GM18907 (cell line): Measurements from ENCODE around the gene KRT74.
"Not testable (repeated sequence)": the region's sequence is repeated elsewhere in the genome, so short reads cannot be mapped to it uniquely, and the experiment has no call there.

ENCODE experiments used
- ATAC-seq: cut with Tn5 transposase; IDR thresholded peaks from one replicate; pipeline ENCODE4 v1.9.1; 2021; ENCODE audit warnings: mild to moderate bottlenecking, moderate library complexity; ENCODE audit not compliant: unreplicated experiment

The KRT74 gene

DNA sequence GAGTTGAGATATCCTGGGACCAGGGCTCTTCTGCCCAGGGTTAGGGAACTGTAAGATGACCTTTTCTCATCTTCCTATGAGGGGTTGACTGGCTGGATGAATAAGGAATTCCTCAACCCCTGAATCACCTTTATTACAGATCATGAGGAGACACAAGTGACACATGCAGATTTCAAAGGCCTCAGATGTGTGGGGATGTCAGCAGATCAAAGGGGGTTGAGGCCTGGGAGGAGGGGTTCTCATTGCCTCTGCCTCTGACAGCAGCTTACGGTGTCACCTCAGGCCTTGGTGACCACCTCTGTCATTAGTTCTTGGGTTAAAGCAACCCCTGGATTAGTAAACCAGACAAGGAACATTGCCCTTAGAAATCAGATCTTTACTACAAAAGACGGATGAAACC, 29.7 kb upstream of the KRT74 start:
- ATAC-seq: no peak

DNA sequence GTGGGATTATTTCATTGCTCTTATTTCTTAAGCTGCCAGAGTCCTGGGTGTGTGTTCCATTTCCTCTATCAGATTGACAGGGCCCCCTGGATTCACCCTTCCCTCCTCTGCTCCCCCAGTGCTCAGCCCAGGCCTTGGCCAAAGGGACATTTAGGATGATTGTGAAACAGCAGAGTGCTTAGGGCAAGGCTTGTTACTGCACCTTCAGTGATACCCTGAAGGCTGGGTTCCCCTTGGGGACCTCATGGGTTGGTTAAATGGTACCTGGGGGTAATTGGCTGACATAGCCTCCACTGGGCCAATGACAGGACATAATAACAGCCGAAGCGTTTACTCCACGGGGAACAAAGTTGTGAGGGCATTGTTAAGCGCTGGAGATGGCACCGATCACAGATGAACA, 28.9 kb upstream of the KRT74 start:
- no peak for ATAC-seq

DNA sequence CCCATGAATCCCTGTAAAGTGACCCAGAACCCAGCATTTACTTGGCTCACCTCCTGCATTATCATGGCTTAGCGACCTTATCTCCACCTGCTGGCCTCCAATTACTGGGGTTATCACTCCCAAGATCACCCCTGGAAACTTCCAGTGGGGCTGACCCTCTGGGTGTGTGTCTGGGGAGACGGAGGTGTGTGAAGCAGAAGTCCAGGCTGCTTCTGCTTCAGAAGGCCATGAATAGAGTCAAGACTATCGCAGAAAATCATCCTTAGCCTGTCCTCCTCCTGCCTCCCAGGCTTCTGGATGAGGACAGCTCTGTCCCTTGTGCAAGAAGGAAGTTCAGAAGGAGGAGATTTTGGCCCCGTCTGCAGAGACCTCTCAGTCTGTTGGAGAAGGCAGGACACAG, 28.0 kb upstream of the KRT74 start:
- ATAC-seq: no peak

DNA sequence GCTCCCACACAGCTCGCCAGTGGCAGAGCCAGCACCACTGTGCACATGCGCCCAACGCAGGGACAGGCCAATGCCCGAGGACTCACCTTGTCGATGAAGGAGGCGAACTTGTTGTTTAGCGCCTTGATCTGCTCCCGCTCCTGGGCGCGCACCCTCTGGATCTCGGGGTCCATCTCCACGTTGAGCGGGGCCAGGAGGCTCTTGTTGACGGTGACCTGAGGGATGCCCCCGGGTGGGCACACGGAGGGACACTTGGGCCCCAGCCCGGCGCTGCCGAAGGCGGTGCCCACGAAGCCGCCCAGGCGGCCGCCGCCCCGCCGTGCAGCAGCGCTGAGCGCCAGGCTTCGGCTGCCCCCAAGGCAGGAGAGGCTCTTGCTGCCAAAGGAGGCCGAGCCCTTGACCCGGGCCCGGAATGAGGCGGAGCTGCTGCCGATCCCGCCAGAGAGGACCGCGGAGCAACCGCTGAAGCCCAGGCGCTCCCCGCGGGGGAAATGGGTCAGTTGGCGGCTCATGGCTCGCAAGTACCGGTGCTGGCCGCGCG, 27.4 kb upstream of the KRT74 start, which contains the start of gene KRT72:
KRT72 (minus strand) TSS at position 523 of the 541 bp plus-strand sequence; CDS start at position 512, 11 bp downstream.
- ATAC-seq: no peak

DNA sequence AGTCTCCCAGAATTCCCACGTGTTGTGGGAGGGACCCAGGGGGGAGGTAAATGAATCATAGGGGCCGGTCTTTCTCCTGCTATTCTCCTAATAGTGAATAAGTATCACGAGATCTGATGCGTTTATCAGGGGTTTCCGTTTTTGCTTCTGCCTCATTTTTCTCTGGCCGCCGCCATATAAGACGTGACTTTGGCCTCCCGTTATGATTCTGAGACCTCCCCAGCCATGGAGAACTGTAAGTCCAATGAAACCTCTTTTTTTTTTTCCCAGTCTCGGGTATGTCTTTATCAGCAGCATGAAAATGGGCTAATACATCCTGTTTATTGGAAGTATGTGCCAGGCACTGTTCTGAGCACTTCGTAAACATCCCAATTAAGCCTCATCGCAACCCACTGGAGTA, 26.8 kb upstream of the KRT74 start:
- no peak for ATAC-seq

DNA sequence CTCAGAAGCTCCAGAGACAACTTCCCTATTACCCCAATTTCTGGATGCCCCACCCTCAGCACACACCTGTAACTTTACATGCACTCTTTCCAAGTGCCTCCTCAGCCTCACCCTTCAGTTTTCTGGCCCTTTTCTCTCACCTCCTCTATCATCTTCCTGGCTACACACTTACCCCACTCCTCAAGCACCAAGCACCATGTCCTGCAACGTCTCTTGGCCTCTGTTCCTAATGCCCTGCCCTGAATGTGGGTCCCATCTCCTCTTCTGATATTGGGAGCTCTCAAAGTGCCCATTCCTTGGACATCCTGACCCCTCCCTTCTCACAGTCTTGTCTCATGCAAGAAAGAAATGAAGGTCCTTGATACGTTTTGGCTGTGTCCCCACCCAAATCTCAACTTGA, 26.4 kb upstream of the KRT74 start:
- ATAC-seq: no peak

DNA sequence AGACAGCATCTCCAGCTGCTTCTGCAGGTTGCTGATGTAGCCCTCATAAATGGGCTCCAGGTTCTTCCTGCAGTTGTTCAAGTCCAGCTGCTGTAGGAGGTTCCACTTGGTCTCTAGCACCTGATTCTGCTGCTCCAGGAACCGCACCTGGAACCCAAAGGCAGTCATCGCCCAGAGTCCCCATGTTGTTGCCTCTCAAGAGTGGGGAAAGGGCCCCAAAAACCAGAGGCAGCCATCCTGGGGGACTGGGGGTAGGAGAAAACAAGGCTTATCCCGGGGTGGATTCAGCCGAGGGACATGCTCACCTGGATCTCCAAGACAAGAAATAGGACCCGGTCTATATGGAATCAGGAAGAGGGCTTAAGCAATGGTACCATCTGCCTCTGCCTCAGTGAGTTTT, 25.3 kb upstream of the KRT74 start:
- no peak for ATAC-seq

DNA sequence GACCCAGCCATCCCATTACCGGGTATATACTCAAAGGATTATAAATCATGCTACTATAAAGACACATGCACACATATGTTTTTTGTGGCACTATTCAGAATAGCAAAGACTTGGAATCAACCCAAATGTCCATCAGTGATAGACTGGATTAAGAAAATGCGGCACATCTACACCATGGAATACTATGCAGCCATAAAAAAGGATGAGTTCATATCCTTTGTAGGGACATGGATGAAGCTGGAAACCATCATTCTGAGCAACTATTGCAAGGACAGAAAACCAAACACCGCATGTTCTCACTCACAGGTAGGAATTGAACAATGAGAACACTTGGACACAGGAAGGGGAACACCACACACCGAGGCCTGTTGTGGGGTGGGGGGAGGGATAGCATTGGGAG, 20.6 kb upstream of the KRT74 start:
- not testable (repeated sequence) for ATAC-seq

DNA sequence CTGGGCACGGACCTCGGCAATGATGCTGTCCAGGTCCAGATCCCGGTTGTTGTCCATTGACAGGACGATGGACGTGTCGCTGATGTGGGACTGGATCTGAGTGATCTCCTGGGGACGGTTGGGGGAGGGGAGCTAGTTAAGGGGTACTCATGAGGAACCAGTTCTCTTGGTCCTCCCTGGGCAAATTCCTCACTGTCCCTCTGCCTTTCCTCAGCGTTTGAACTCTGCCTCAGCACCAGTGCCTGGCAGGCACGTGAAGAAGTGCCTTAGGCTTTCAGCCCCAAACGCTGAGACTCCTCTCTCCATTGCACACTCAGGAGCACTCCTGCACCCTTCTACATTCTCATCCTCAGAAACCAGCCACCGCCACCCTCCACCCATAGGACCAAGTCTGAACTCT, 17.9 kb upstream of the KRT74 start:
- no peak for ATAC-seq

DNA sequence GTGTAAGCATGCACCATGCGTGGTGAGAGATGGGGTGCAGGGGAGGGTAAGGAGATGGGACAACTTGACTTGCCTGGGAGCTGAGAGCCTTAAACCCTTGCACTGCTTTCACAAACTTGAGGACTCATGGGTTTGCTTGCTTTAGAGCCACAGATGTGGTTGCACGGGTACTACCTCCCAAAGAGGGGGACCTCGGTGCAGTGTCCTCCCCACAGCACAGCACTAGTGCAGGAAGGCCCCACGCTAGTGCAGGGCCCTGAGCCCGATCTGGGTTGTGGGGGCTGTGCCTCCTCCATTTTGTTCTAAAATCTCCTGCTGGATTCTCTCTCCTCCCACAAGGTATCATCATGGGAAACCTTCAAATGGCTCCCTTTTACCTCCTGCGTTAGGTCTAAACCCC, 16.4 kb upstream of the KRT74 start:
- no peak for ATAC-seq

DNA sequence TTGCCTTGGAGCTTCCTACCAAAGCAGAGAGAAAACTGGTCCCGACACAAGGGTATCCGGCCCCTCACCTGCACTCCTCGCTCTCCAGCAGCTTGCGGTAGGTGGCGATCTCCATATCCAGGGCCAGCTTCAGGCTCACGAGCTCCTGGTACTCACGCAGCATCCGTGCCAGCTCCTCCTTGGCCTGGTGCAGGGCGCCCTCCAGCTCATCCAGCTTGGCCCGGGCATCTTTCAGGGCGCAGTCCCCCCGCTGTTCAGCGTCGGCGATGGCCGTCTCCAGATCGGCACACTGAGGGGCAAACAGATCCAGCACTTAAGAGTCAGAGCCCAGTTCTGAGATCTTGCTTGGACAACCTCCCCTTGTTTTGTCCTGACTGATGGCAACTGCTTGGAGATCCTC, 13.9 kb upstream of the KRT74 start:
- ATAC-seq: no peak

DNA sequence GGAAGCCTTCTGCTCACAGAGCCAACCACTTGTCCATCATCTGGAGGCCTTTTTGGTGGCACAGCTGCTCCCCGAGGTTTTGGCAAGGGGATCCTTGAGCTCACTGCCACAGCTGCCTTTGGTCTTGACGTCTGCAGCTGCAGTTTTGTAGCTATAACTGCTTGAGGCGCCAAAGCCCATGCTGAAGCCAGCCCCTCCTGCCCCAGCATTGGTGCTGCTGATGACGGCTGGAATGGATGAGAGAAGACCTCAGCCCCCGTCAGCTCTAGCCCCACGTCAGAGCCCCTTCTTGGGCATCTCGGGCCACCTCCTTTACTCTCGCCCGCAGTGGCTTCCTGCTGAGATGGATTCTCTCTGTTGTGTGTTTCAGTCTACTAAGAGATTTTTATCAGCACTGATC, 12.3 kb upstream of the KRT74 start:
- no peak for ATAC-seq

DNA sequence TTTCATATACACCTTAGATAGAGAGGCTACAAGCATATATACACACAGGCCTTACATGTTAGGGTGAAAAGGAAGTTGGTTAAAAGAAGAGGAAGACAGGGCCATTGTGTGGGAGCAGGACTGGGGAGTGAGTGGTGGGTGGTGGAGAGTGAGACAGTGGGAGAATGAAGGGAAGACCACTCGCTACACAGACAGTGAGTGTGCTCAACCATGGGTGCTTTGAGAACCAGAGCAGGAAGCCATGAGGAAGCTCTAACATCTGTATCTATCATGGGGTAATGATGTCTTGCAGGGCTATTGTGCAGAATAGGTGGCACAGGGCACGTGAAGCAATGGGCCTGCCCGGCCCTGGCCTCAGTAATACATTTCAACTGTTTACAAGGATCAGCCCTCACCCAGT, 11.4 kb upstream of the KRT74 start:
- ATAC-seq: no peak

DNA sequence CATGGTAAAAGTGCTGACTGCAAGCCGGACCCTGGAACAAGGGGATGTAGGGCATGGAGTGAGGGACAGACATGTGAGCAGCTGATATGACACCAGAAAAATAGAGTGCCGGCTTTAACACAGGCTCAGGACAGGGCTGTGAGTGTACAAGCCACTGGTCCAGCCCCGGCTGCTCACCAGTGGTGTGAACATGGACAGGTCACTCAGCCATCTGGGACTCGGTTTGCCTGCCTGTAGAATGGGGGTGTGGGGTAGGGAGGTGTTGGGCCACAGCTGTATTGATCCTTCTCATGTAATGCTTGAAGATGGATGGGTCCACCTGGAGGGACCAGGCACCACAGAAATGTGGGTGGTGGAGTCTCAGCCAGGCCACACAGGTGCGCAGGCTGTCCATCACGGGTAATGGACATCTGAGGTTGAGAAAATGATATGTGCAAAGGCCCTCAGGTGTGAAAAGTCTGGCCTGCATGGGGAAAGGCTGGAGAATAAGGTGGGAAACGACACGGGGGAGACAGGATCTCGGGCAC, 10.6 kb upstream of the KRT74 start:
- ATAC-seq: no peak

DNA sequence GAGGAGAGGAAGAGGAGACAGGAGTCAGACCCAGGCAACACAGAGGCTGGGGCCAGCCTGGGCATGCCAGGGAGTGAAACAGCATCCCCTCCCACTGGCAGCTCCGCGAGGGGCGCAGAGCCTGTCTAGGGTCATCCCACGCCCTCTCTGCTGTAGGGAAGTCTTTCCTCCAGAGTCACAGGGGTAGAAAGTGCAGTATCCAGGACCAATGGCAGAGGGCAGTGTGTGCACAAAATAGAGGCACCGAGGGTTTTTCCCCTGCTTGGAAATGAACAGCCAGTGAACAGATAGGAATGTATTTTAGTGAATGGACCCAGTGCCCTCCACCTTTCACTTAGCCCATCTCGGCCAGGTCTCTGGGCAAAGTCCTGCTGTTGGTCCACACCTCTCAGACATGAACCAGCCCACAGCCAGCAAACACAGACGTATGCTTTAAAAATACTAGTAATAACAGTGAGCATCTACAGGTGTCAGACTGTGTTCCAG, 9.4 kb upstream of the KRT74 start:
- ATAC-seq: no peak

DNA sequence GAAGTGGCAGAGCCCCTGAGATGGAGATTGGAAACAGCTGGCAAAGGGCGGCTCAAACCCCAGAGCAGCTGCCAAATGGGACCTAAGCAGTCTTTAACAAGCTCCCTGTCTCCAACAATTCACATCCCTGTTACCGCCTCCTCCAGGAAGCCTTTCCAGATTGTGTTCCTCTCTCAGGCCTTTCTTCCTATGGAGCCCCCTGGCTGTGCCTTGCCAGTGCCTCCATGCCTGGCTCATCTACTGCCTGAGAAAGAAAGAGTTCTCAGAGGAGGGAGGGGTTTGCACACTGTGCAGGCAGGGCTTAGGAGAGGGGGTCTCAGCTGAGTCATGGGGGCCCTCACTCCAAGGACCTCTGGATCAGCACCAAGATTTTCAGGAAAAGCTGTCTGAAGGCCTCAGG, 8.8 kb upstream of the KRT74 start:
- ATAC-seq: no peak

DNA sequence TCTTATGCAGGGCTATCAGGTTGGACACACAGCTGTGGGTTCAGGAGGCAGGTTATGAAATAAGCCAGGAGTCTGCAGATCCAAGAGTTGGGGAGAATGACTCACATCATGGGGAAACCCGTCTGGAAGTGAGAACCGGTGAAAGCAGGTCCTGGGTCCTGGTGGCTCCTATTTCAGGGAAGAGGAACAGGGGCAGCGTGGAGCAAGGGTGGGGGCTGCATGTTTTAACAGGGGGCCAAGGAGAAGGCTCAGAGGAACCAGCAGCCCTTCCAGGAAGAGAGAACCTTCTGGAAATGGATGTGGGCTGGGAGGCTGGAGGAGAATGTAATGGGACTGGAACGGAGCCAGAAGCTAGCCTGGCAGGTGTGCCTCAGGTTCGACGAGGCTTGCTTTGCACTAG, 7.8 kb upstream of the KRT74 start:
- no peak for ATAC-seq

DNA sequence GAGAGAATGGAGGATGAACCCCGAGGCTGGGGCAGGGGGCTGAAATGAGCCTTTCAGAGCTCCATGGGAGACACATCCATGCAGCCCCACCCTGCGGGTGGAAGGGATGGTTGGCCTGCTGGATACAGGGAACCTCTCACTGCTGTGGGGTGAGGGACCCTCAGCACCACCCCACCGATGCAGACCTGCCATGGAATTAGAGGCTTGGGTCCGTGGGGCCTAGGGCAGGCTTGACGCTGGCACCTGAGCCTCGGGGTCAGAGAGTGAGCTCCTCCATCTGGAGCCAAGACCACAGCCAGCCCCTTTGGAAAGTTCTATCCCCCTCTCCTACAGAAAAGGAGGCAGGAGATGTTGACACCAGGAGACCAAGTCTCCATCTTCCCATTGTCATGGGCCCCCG, 7.4 kb upstream of the KRT74 start:
- ATAC-seq: no peak

DNA sequence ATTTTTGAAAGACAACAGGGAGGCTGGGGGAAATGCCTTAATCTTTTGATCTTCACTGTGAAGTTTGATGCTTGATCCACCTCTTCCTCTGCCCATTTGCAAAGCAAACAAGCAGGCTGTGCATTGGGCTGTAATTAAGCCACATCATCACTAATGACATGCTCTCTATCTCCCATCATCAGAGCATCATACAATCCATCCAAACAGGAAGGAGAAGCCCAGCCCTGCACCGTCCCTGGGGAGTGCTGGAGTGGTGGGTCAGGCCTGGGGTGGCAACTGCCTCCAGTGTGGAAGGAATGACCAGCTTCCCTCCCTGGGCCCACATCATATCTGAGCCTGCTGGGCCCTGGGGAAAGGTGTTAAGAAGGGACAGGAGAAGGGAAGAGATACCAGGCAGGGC, 6.9 kb upstream of the KRT74 start:
- no peak for ATAC-seq

DNA sequence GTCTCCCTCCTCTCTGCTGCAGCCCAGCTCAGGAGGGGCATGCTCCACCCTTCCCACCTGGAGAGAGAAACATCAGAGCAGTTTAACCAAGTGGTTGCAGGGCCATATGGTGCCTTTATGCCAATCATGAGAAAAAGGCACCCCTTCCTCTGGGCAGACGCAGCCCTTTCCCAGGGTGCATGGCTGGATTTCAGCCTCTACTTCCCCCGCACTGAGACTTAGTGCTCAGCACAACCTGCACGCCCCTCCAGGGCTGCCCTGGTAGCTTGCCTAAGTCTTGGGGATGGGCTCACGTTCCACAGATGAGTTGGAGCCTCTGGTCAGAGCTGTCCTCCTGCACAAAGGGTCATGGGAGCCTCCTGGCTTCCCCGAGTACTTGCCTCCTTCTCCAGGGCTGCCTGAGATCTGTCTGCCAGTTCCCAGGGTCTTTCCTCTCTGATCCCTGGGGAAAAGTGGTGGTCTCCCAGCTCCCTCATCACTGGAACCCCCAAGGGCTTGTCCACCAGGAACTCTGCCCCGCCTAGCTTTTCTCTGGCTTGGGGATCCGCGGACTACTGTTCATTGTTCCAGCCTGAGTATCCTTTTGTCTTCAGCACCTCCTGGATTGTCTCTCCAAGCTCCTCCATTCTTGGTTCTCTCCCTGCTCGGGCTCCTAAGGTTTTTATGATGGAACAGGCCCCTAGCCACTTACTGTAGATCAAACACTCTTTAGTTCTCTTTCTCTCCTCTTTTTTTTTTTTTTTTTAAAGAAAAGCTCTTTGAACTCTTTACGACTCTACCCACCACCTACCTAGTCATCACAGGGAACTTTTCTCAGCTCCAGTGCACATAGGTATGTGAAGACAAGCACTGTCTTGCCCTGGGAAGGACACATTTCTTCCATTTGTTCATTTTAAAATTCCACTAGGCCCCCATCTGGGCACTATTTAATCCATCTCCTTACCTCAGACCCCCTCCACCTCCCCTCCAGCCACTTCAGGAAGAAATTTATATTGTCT, 6.1 kb upstream of the KRT74 start:
- ATAC-seq: no peak

DNA sequence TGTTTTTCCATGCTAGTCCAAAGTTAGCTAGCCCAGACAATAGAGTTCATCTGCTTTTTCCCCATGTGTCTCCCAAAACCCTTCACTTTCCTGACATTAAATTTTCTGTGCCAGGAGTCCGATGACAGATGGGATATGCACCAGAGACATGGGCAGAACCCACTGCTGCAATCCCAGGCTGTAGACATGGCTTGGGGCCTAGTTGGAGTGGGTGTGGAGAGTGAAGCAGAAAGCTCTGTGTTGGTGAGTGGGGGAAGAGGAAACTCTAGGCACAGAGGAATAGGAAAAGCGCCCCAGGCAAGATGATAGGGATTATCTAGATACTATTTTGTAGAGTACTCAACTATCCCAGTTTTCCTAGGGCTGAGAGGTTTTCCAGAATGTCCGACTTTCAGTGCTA, 4.8 kb upstream of the KRT74 start:
- ATAC-seq: no peak

DNA sequence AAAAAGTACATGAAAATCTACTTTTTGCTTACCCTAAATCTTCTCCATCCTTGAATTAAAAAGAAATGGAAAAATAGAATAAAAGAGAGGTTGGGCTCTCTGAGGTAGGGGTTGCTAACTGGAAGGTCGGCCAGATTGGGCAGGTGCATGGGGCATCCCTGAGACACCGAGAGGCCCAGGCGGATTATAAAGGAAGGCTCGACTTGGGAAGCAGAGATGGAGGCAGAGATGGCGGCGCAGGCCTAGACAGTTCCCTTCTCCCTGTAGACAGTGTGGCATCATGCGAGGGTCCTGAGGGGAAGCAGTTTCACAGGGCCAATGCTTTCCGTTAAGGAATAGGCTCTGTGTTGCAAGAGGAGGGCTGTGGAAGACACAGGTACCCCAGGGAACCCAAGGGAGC, 3.7 kb upstream of the KRT74 start:
- ATAC-seq: no peak
